ENCODE data around the gene GATA1.

- TF ChIP-seq CTCF (IDR thresholded peaks at IDR 0.05), result no peak
- TF ChIP-seq ELF1 (IDR thresholded peaks at IDR 0.05), result no peak
- no peak for TF ChIP-seq EZH2phosphoT487 (IDR thresholded peaks at IDR 0.05; ENCODE audit: borderline replicate concordance, low read depth)
- TF ChIP-seq TCF12 (IDR thresholded peaks at IDR 0.05), result no peak
- TF ChIP-seq PBX3 (IDR thresholded peaks at IDR 0.05), result no peak
- TF ChIP-seq EP300 (IDR thresholded peaks at IDR 0.05; ENCODE audit: borderline replicate concordance in 1 of 2, low read depth in 1 of 2, low read length in 1 of 2), result no peak
- TF ChIP-seq, protein P1, sequence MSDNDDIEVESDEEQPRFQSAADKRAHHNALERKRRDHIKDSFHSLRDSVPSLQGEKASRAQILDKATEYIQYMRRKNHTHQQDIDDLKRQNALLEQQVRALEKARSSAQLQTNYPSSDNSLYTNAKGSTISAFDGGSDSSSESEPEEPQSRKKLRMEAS (IDR thresholded peaks at IDR 0.05; ENCODE audit: low read depth), result no peak
- no peak for TF ChIP-seq CHD2 (IDR thresholded peaks at IDR 0.05; ENCODE audit: low read length, partially characterized antibody)
- TF ChIP-seq REST (IDR thresholded peaks at IDR 0.05; ENCODE audit: low read depth, low read length), result no peak
- no peak for TF ChIP-seq NRF1 (IDR thresholded peaks at IDR 0.05; ENCODE audit: low read depth, low read length)
- no peak for TF ChIP-seq RAD21 (IDR thresholded peaks at IDR 0.05; ENCODE audit: low read length)
- TF ChIP-seq RCOR1 (IDR thresholded peaks at IDR 0.05; ENCODE audit: low read length), result no peak
- TF ChIP-seq TAF1 (IDR thresholded peaks at IDR 0.05; ENCODE audit: borderline replicate concordance, low read depth, low read length), result no peak
These were observed 48.5 kb upstream of the GATA1 start for GRCh38 chrX:48737940-48738339.
